Peyer's patch (tissue), 4 donors: ENCODE results near the gene BCL3. TPM values are rescaled to one million over a fixed set of nuclear protein-coding genes. Genes with fewer than 3 reads are reported as not detected.

ENCODE experiments used
- DNase-seq, 3 donors: peaks; one replicate each; pipeline ENCODE4 v3.0.0-alpha.2; 2017 to 2019
- H3K27ac ChIP-seq, 4 donors: fragments of 200-600 bp; sonication (generic); one replicate each; pipeline ENCODE4 v1.5.1; 2016 to 2019
- H3K27me3 ChIP-seq, 2 donors: fragments of 200-600 bp; sonication (generic); one replicate each; pipeline ENCODE4 v1.5.1; 2019
- H3K36me3 ChIP-seq, 3 donors: fragments of 200-600 bp; sonication (generic); one replicate each; pipeline ENCODE4 v1.5.1; 2016 to 2019
- H3K4me1 ChIP-seq, 4 donors: fragments of 200-600 bp; sonication (generic); one replicate each; pipeline ENCODE4 v1.5.1; 2016 to 2019
- H3K4me3 ChIP-seq, 4 donors: fragments of 200-600 bp; sonication (generic); 1 replicate in 3 of 4; 2 replicates in 1 of 4; pipeline ENCODE4 v1.5.1; 2016 to 2019; ENCODE audit warnings: mild to moderate bottlenecking in 1 of 4
- H3K9me3 ChIP-seq, 4 donors: fragments of 200-600 bp; sonication (generic); one replicate each; pipeline ENCODE4 v1.5.1; 2016 to 2019; ENCODE audit warnings: mild to moderate bottlenecking in 1 of 4
- CTCF ChIP-seq, 6 experiments: fragments of 450-650 bp in 4 of 6; fragments of 200-600 bp in 2 of 6; sonication (generic) in 1 of 6; IDR thresholded peaks; one replicate each; pipeline ENCODE4 v1.5.1; 2017 to 2019; ENCODE audit warnings: antibody characterized with exemption in 6 of 6, mild to moderate bottlenecking in 3 of 6, moderate library complexity in 1 of 6
- POLR2A ChIP-seq, 2 donors: fragments of 450-650 bp; IDR thresholded peaks; one replicate each; pipeline ENCODE4 v1.5.1; 2017; ENCODE audit warnings: antibody characterized with exemption in 2 of 2, mild to moderate bottlenecking in 2 of 2, moderate library complexity in 2 of 2
- total RNA-seq, 4 donors: library from RNA; depleted of rRNA; stranded (reverse); fragments of >200 nt; gene quantifications; one replicate each; pipeline ENCODE4 v1.1.0, GENCODE V29; 2016

Gene BCL3
- total RNA-seq, 4 donors from 2014 or later: 45.4 to 136 (median 119) TPM

GRCh38 chr19:44754750-44755080 lies 6.2 kb downstream of the BCL3 start:
- H3K36me3 ChIP-seq: peaks cover 0 to 59% (median 0%) of the 10 kb centered on the region in 3 donors
- no peaks in the 10 kb centered on the region for H3K9me3 ChIP-seq
- no peak for DNase-seq
- H3K27ac ChIP-seq: peak overlapping the region; percentile 80 to 95 (median 90)
- peaks cover 15 to 77% (median 26%) of the 10 kb centered on the region in 4 donors for H3K4me1 ChIP-seq
- H3K27me3 ChIP-seq: no peaks in the 10 kb centered on the region
- no peak for TF ChIP-seq POLR2A (IDR thresholded peaks at IDR 0.05)
- H3K4me3 ChIP-seq: peak overlapping the region; percentile 37 to 55 (median 50)

- H3K4me3 ChIP-seq: peak overlapping the region in 2 of 4 donors; percentile 51 to 55
- no peak for DNase-seq
- no peaks in the 10 kb centered on the region for H3K9me3 ChIP-seq
- H3K27me3 ChIP-seq: no peaks in the 10 kb centered on the region
- peaks cover 15 to 73% (median 25%) of the 10 kb centered on the region in 4 donors for H3K4me1 ChIP-seq
- H3K27ac ChIP-seq: peak overlapping the region; percentile 80 to 95 (median 90)
- TF ChIP-seq POLR2A (IDR thresholded peaks at IDR 0.05): no peak
- TF ChIP-seq CTCF (IDR thresholded peaks at IDR 0.05): no peak
- H3K36me3 ChIP-seq: peaks cover 0 to 64% (median 0%) of the 10 kb centered on the region in 3 donors
These were observed 6.7 kb downstream of the BCL3 start for GRCh38 chr19:44755219-44755618.

GRCh38 chr19:44756089-44756562 lies 7.6 kb downstream of the BCL3 start:
- Histone ChIP-seq H3K4me3 (no peak overlapping the region), H3K4me1 (peaks cover 13 to 64% (median 19%) of the 10 kb centered on the region in 4 donors), H3K27ac (peak overlapping the region; percentile 56 to 95 (median 70)), H3K27me3 (no peaks in the 10 kb centered on the region), H3K36me3 (peaks cover 0 to 68% (median 0%) of the 10 kb centered on the region in 3 donors), H3K9me3 (no peaks in the 10 kb centered on the region)
- DNase-seq: no peak
- TF ChIP-seq CTCF (IDR thresholded peaks at IDR 0.05) (no peak), POLR2A (IDR thresholded peaks at IDR 0.05) (no peak)

GRCh38 chr19:44757057-44757734 lies 8.7 kb downstream of the BCL3 start:
- Histone ChIP-seq H3K27me3 (no peaks in the 10 kb centered on the region), H3K27ac (peak overlapping the region; percentile 59 to 95 (median 73)), H3K9me3 (no peaks in the 10 kb centered on the region), H3K4me1 (peaks cover 10 to 55% (median 18%) of the 10 kb centered on the region in 4 donors), H3K4me3 (peak overlapping the region; percentile 12 to 46 (median 22)), H3K36me3 (peaks cover 0 to 65% (median 0%) of the 10 kb centered on the region in 3 donors)
- DNase-seq: no peak
- TF ChIP-seq POLR2A (IDR thresholded peaks at IDR 0.05): no peak
- TF ChIP-seq CTCF (IDR thresholded peaks at IDR 0.05): no peak

GRCh38 chr19:44757735-44758505 lies 9.4 kb downstream of the BCL3 start:
- DNase-seq: no peak
- peaks cover 3 to 48% (median 13%) of the 10 kb centered on the region in 4 donors for H3K4me1 ChIP-seq
- H3K9me3 ChIP-seq: no peaks in the 10 kb centered on the region
- TF ChIP-seq CTCF (IDR thresholded peaks at IDR 0.05): no peak
- TF ChIP-seq POLR2A (IDR thresholded peaks at IDR 0.05): no peak
- peak overlapping the region; percentile 12 to 46 (median 22) for H3K4me3 ChIP-seq
- H3K27ac ChIP-seq: peak overlapping the region; percentile 59 to 95 (median 73)
- H3K27me3 ChIP-seq: no peaks in the 10 kb centered on the region
- H3K36me3 ChIP-seq: peaks cover 0 to 60% (median 0%) of the 10 kb centered on the region in 3 donors

- Histone ChIP-seq H3K4me1 (peaks cover 0 to 42% (median 12%) of the 10 kb centered on the region in 4 donors), H3K4me3 (peak overlapping the region in 1 of 4 donors; percentile 46), H3K36me3 (peaks cover 0 to 60% (median 0%) of the 10 kb centered on the region in 3 donors)
These were observed 10.1 kb downstream of the BCL3 start for GRCh38 chr19:44758596-44758995.

More at GRCh38 chr19:44758596-44758995, 10.1 kb downstream of the BCL3 start:
- TF ChIP-seq POLR2A (IDR thresholded peaks at IDR 0.05): no peak
- TF ChIP-seq CTCF (IDR thresholded peaks at IDR 0.05): no peak
- H3K27ac ChIP-seq: peak overlapping the region; percentile 30 to 95 (median 70)
- H3K9me3 ChIP-seq: no peaks in the 10 kb centered on the region
- H3K27me3 ChIP-seq: no peaks in the 10 kb centered on the region
- no peak for DNase-seq
